ENCODE data around the gene UVRAG. TPM values are rescaled to one million over a fixed set of nuclear protein-coding genes. Genes with fewer than 3 reads are reported as not detected.

The UVRAG gene

Small RNA genes lying within 50 kb of the gene (small RNA-seq; reads per million reads assigned to genes)
- gene RF00019 (ENCODE audit: insufficient read depth) (not detected), gene RNA5SP344 (ENCODE audit: insufficient read depth) (not detected)
